HCT116 (cell line): Measurements from ENCODE around the gene SEMA6B.

ENCODE experiments used
- CEBPB ChIP-seq: IDR thresholded peaks from 2 replicates; pipeline ENCODE4 v1.6.1; 2012; ENCODE audit warnings: low read depth
- CTCF ChIP-seq, 3 experiments: fragments of 200-600 bp in 1 of 3; sonication (generic) in 1 of 3; IDR thresholded peaks in 2 of 3; conservative IDR thresholded peaks in 1 of 3; 2 replicates each; pipeline ENCODE4 v1.5.1; 2012 to 2017; ENCODE audit warnings: low read depth in 2 of 3, low read length in 2 of 3, antibody characterized with exemption in 1 of 3, borderline replicate concordance in 1 of 3, control low read depth in 1 of 3, mild to moderate bottlenecking in 1 of 3, mixed read lengths in 1 of 3, mixed run types in 1 of 3, moderate library complexity in 1 of 3; ENCODE audit not compliant: insufficient read depth in 1 of 3
- EGR1 ChIP-seq: IDR thresholded peaks from 2 replicates; pipeline ENCODE4 v1.6.1; 2012; ENCODE audit warnings: low read depth
- ELF1 ChIP-seq: IDR thresholded peaks from 2 replicates; pipeline ENCODE4 v1.6.1; 2012; ENCODE audit warnings: low read depth, borderline replicate concordance
- EZH2 ChIP-seq: fragments of 200-600 bp; sonication (generic); IDR thresholded peaks from 2 replicates; pipeline ENCODE4 v1.6.1; 2017; ENCODE audit warnings: antibody characterized with exemption, mixed run types
- EZH2phosphoT487 ChIP-seq: fragments of 200-600 bp; IDR thresholded peaks from 2 replicates; pipeline ENCODE4 v1.6.1; 2018; ENCODE audit warnings: antibody characterized with exemption, borderline replicate concordance
- JUND ChIP-seq: IDR thresholded peaks from 2 replicates; pipeline ENCODE4 v1.6.1; 2012
- POLR2A ChIP-seq: IDR thresholded peaks from 2 replicates; pipeline ENCODE4 v1.7.0; 2011; ENCODE audit warnings: borderline replicate concordance; ENCODE audit not compliant: insufficient read depth, insufficient read length; ENCODE audit errors: extremely low read depth
- POLR2AphosphoS5 ChIP-seq: IDR thresholded peaks from 2 replicates; pipeline ENCODE4 v1.6.1; 2011; ENCODE audit warnings: mild to moderate bottlenecking, low read depth, low read length, moderate library complexity
- TCF7L2 ChIP-seq: IDR thresholded peaks from 2 replicates; pipeline ENCODE4 v1.7.0; 2011; ENCODE audit warnings: borderline replicate concordance, inconsistent platforms; ENCODE audit not compliant: insufficient read depth, insufficient read length; ENCODE audit errors: extremely low read depth
- YY1 ChIP-seq: IDR thresholded peaks from 2 replicates; pipeline ENCODE4 v1.6.1; 2011; ENCODE audit warnings: low read length, low read depth, moderate library complexity, mild to moderate bottlenecking; ENCODE audit not compliant: insufficient replicate concordance; ENCODE audit errors: extremely low read depth

GRCh38 chr19:4597975-4598671, 38.6 kb upstream of the SEMA6B start:
- no peak for TF ChIP-seq CTCF (IDR thresholded peaks at IDR 0.05 in 2 of 3, conservative IDR thresholded peaks at IDR 0.05 in 1 of 3; ENCODE audit: borderline replicate concordance in 1 of 3, insufficient read depth in 1 of 3, low read depth in 2 of 3, low read length in 2 of 3)
- no peak for TF ChIP-seq YY1
- TF ChIP-seq CEBPB: no peak
- no peak for TF ChIP-seq POLR2A
- TF ChIP-seq TCF7L2: no peak
- no peak for TF ChIP-seq POLR2AphosphoS5
- TF ChIP-seq JUND: no peak
- no peak for TF ChIP-seq EZH2
- TF ChIP-seq EGR1: no peak
- TF ChIP-seq EZH2phosphoT487: no peak
- TF ChIP-seq ELF1: no peak
